ENCODE data around the gene EDAR. TPM values are rescaled to one million over a fixed set of nuclear protein-coding genes. Genes with fewer than 3 reads are reported as not detected.

Gene EDAR
- total and polyA plus RNA-seq, 7 donors = under 0.01 to 0.87 TPM; not detected in 5

- H3K4me3 ChIP-seq = no peak overlapping the region
- no peak overlapping the region for H3K27ac ChIP-seq
- H3K27me3 ChIP-seq = peaks cover 0 to 12% (median 6%) of the 10 kb centered on the region in 3 donors
- H3K4me1 ChIP-seq = peaks cover 0 to 5% (median 0%) of the 10 kb centered on the region in 4 donors
- intact Hi-C loops (cut with DNase I) = no loop called here
- no peaks in the 10 kb centered on the region for H3K36me3 ChIP-seq
- 67 to 84% methylated on average over 8 of the region's 8 CpGs for WGBS, 2 donors
- TF ChIP-seq POLR2AphosphoS5 (IDR thresholded peaks at IDR 0.05) (no peak), EP300 (IDR thresholded peaks at IDR 0.05) (no peak), POLR2A (IDR thresholded peaks at IDR 0.05) (no peak), CTCF (IDR thresholded peaks at IDR 0.05) (no peak)
- no peaks in the 10 kb centered on the region for H3K9me3 ChIP-seq
- DNase-seq = no peak
Observed at GRCh38 chr2:108993095-108993937, 4.3 kb upstream of the EDAR start.

DNA sequence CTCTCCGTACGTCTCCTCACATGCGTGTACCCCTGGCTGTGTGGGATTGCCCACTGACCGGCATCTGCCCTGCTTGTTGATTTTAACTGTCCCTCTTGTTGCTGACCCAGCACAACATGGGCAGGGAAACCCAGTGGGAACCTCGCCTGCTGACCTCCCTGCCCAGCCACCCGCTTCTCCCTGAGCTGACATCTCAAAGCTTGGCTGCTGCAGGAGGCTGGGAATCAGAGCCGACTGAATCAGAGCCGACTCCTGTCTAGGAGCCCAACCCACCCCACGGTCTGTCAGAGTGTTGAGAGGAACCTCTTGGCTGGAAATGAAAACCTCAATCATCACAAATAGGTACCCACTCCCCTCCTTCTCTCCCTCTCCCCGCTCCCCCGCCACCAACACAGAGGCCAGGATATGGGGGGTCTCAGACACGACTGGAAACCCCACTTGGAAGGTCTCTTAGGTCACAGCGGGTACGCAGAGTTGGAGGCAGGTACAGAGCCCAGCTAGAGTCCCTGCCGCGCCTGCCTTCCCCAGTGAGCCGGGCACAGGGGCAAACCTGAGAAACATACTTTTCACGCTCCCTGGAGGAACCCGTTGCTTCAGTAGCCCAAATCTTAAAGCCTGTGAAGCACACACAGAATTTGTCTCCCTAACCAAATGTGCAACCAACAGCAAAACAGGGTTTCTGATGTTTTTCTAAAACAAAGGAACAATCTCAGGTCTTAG is 784 bp downstream of the EDAR start:
- 81 to 82% methylated on average over 19 of the region's 19 CpGs for WGBS, 2 donors
- Histone ChIP-seq H3K27me3 (peaks cover 3 to 24% (median 6%) of the 10 kb centered on the region in 3 donors), H3K36me3 (no peaks in the 10 kb centered on the region), H3K9me3 (no peaks in the 10 kb centered on the region), H3K27ac (no peak overlapping the region), H3K4me1 (peaks cover 0 to 5% (median 0%) of the 10 kb centered on the region in 4 donors), H3K4me3 (no peak overlapping the region)
- TF ChIP-seq POLR2AphosphoS5 (IDR thresholded peaks at IDR 0.05) = no peak
- no peak for TF ChIP-seq CTCF (IDR thresholded peaks at IDR 0.05)
- no peak for DNase-seq
- intact Hi-C loops (cut with DNase I) = loop anchor here (5.0 kb wide), 1 partner anchor 131 kb away; no protein-coding TSS in a partner anchor

GRCh38 chr2:108986916-108987510 is 2.0 kb downstream of the EDAR start:
- no peaks in the 10 kb centered on the region for H3K36me3 ChIP-seq
- TF ChIP-seq POLR2AphosphoS5 (IDR thresholded peaks at IDR 0.05) (no peak), POLR2A (IDR thresholded peaks at IDR 0.05) (no peak), CTCF (IDR thresholded peaks at IDR 0.05) (no peak), EP300 (IDR thresholded peaks at IDR 0.05) (no peak)
- 78 to 88% methylated on average over 7 of the region's 7 CpGs for WGBS, 2 donors
- no peak for DNase-seq
- peaks cover 3 to 24% (median 6%) of the 10 kb centered on the region in 3 donors for H3K27me3 ChIP-seq
- H3K9me3 ChIP-seq = no peaks in the 10 kb centered on the region
- intact Hi-C loops (cut with DNase I) = loop anchor here (5.0 kb wide), 1 partner anchor 130 kb away; no protein-coding TSS in a partner anchor
- no peak overlapping the region for H3K4me3 ChIP-seq
- peaks cover 0 to 5% (median 0%) of the 10 kb centered on the region in 4 donors for H3K4me1 ChIP-seq
- no peak overlapping the region for H3K27ac ChIP-seq

DNA sequence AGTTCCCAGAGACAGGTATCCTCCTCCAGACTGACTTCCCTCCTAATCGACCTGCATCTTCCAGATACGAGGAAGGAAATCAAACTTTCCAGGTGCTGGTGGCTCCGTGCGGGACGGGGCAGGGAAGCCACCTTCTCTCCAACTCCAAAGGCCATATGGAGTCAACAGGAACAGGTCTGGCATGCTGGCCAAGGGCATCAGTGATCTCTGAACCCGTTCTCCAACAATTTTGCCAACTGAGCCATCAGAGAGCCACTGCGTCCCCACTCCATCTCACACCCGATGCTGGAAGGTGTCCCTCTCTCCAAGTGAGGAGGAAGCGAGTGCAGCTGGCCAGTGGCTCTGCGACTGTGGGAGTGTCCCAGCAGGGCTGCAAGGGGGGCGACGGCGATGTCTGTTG is 5.4 kb downstream of the EDAR start:
- Histone ChIP-seq H3K27ac (no peak overlapping the region), H3K27me3 (peaks cover 0 to 15% (median 3%) of the 10 kb centered on the region in 3 donors), H3K36me3 (no peaks in the 10 kb centered on the region), H3K9me3 (no peaks in the 10 kb centered on the region), H3K4me1 (peaks cover 0 to 6% (median 0%) of the 10 kb centered on the region in 4 donors), H3K4me3 (no peak overlapping the region)
- 89 to 90% methylated on average over 13 of the region's 13 CpGs for WGBS, 2 donors
- no peak for TF ChIP-seq CTCF (IDR thresholded peaks at IDR 0.05)
- TF ChIP-seq POLR2A (IDR thresholded peaks at IDR 0.05) = no peak
- no peak for TF ChIP-seq EP300 (IDR thresholded peaks at IDR 0.05)
- TF ChIP-seq POLR2AphosphoS5 (IDR thresholded peaks at IDR 0.05) = no peak
- intact Hi-C loops (cut with DNase I) = no loop called here
- DNase-seq = no peak

Measured in sigmoid colon (tissue), 7 donors.